Adrenal gland (tissue), 12 donors: Measurements from ENCODE around the gene HYOU1. TPM values are rescaled to one million over a fixed set of nuclear protein-coding genes. Genes with fewer than 3 reads are reported as not detected.
"Not testable (repeated sequence)": the region's sequence is repeated elsewhere in the genome, so short reads cannot be mapped to it uniquely, and the experiment has no call there.

Experiments
- DNase-seq, 7 donors: peaks; one replicate each; pipeline ENCODE4 v3.0.0-alpha.2; 2019 to 2020
- H3K27ac ChIP-seq, 5 donors: fragments of 200-600 bp; sonication (generic) in 4 of 5; 1 replicate in 3 of 5; 2 replicates in 2 of 5; pipeline versions ENCODE4 v1.5.1 to v1.8.0; 2016 to 2020; ENCODE audit warnings: mild to moderate bottlenecking in 1 of 5
- H3K27me3 ChIP-seq: fragments of 200-600 bp; 2 replicates; pipeline ENCODE4 v1.8.0; 2021
- H3K36me3 ChIP-seq, 2 donors: fragments of 200-600 bp; replicated peaks in 1 of 2; 1 replicate in 1 of 2; 2 replicates in 1 of 2; pipeline versions ENCODE4 v1.5.1 to v1.8.0; 2018 to 2022
- H3K4me1 ChIP-seq, 2 donors: fragments of 200-600 bp; replicated peaks in 1 of 2; 1 replicate in 1 of 2; 2 replicates in 1 of 2; pipeline versions ENCODE4 v1.5.1 to v1.8.0; 2018 to 2021
- H3K4me3 ChIP-seq, 4 donors: fragments of 200-600 bp; sonication (generic) in 3 of 4; one replicate each; pipeline ENCODE4 v1.5.1; 2016 to 2018
- H3K9me3 ChIP-seq, 3 donors: fragments of 200-600 bp; sonication (generic) in 1 of 3; replicated peaks in 1 of 3; 1 replicate in 2 of 3; 2 replicates in 1 of 3; pipeline versions ENCODE4 v1.5.1 to v1.8.0; 2016 to 2021
- POLR2A ChIP-seq, 2 donors: fragments of 450-650 bp; IDR thresholded peaks; one replicate each; pipeline ENCODE4 v1.6.1; 2017; ENCODE audit warnings: antibody characterized with exemption in 2 of 2, mild to moderate bottlenecking in 2 of 2, moderate library complexity in 1 of 2
- WGBS, 4 donors: extraction: QIAGEN DNeasy Blood & Tissue Kit in 2 of 4; methylation state at CpG; one replicate each; pipeline versions ENCODE4 v1.1.5 to v1.1.7; 2013 to 2017; 5-methylcytosine and 5-hydroxymethylcytosine counted together
- intact Hi-C, 2 donors: fragments of 100-400 bp; cut with DNase I; formaldehyde crosslinking; loops; one replicate each; pipeline versions ENCODE4 v1.14.1 to v1.15.0; 2022 to 2023
- polyA plus RNA-seq, 3 donors: library from polyadenylated mRNA; stranded (reverse); fragments of 200-250 nt in 2 of 3; fragments of 350-450 nt in 1 of 3; fragmentation: Illumina TruSeq in 1 of 3; extraction: RNeasy Lipid Tissue Mini Kit (QIAGEN cat#74804) in 1 of 3; gene quantifications; one replicate each; pipeline ENCODE4 v1.2.3, GENCODE V29; 2013 to 2014
- total RNA-seq, 9 donors: library from RNA; depleted of rRNA in 4 of 9; stranded (reverse); fragments of >200 nt in 4 of 9; fragments of 120-200 nt in 1 of 9; fragmentation: NEBNext Ultra II Directional in 1 of 9; extraction: Animal tissue kit (Norgen Biotek cat#: 25700) in 1 of 9; gene quantifications; one replicate each; pipeline versions ENCODE4 v1.1.0 to v1.2.4, GENCODE V29; 2013 to 2023
- TF ChIP-seq, protein P1 (sequence below), 6 experiments: fragments of 450-650 bp in 4 of 6; fragments of 200-600 bp in 2 of 6; sonication (generic) in 1 of 6; IDR thresholded peaks; 1 replicate in 5 of 6; 2 replicates in 1 of 6; pipeline versions ENCODE4 v1.5.1 to v1.8.0; 2016 to 2021; ENCODE audit warnings: antibody characterized with exemption in 6 of 6, mild to moderate bottlenecking in 2 of 6, moderate library complexity in 1 of 6
- donor health status: healthy with polysubstance abuse.
- donor health status: Bipolar disorder and iron deficiency.
- donor health status: DM: yes; HTN: yes; CAD: no.
- donor health status: DM: no; HTN: no; CAD: no.
- donor health status: DM: no; HTN: no; CAD: no.
- donor health status: DM: yes; HTN: yes; CAD: no.

The HYOU1 gene
- total and polyA plus RNA-seq, 12 donors: 43.5 to 301 (median 69.3) TPM

- intact Hi-C loops: no loop called here
- TF ChIP-seq, protein P1, sequence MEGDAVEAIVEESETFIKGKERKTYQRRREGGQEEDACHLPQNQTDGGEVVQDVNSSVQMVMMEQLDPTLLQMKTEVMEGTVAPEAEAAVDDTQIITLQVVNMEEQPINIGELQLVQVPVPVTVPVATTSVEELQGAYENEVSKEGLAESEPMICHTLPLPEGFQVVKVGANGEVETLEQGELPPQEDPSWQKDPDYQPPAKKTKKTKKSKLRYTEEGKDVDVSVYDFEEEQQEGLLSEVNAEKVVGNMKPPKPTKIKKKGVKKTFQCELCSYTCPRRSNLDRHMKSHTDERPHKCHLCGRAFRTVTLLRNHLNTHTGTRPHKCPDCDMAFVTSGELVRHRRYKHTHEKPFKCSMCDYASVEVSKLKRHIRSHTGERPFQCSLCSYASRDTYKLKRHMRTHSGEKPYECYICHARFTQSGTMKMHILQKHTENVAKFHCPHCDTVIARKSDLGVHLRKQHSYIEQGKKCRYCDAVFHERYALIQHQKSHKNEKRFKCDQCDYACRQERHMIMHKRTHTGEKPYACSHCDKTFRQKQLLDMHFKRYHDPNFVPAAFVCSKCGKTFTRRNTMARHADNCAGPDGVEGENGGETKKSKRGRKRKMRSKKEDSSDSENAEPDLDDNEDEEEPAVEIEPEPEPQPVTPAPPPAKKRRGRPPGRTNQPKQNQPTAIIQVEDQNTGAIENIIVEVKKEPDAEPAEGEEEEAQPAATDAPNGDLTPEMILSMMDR (IDR thresholded peaks at IDR 0.05): no peak
- peak; percentile 40 to 87 for TF ChIP-seq POLR2A (IDR thresholded peaks at IDR 0.05)
- peaks cover 0 to 27% of the 10 kb centered on the region in 2 donors for H3K36me3 ChIP-seq
- peak within 1 kb of the TSS; percentile 19 to 99 (median 77) for H3K4me3 ChIP-seq
- H3K4me1 ChIP-seq: peaks cover 6 to 13% of the 10 kb centered on the region in 2 donors
- no peaks in the 10 kb centered on the region for H3K9me3 ChIP-seq
- 0 to 1% (median 0%) methylated on average over 30 to 49 of the region's 49 CpGs for WGBS, 4 donors
- peak within 1 kb of the TSS; percentile 81 to 91 (median 90) for H3K27ac ChIP-seq
- H3K27me3 ChIP-seq: no peaks in the 10 kb centered on the region
- DNase-seq: peak; percentile 96 to 99 (median 98)
Observed at GRCh38 chr11:119067371-119068222, 10.6 kb upstream of the HYOU1 start, which contains the start of gene VPS11. TSS of gene VPS11 (plus strand) at chr11:119067818. CDS start at chr11:119067824, 6 bp downstream.

DNA sequence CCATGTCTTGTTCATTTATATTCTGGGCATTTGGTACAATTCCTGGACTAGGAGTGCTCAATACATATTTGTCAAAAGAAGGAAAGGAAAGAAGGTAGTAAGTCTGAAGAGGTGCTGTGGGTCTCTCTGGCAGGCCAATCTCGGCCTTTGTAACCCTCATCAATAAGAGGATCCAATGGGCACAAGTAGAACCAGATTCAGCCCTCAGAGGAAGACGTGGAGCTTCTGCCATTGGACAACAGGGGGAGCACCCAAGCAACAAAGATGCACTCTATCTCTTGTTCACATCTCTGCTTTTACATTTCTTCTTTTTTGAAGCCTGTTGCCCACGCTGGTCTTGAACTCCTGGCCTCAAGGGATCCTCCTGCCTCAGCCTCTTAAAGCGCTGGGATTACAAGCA, 8.4 kb upstream of the HYOU1 start:
- Histone ChIP-seq H3K4me1 (peaks cover 6 to 13% of the 10 kb centered on the region in 2 donors), H3K9me3 (no peaks in the 10 kb centered on the region), H3K36me3 (peaks cover 0 to 4% of the 10 kb centered on the region in 2 donors), H3K4me3 (no peak overlapping the region), H3K27ac (peak overlapping the region in 1 of 5 donors; percentile 20), H3K27me3 (no peaks in the 10 kb centered on the region)
- 77 to 87% (median 83%) methylated on average over 4 of the region's 4 CpGs for whole genome bisulfite sequencing, 4 donors
- intact Hi-C loops: no loop called here
- TF ChIP-seq, protein P1 (IDR thresholded peaks at IDR 0.05): peak in 3 of 6 experiments; percentile 12 to 23 (median 20)
- TF ChIP-seq POLR2A (IDR thresholded peaks at IDR 0.05): no peak
- DNase-seq: no peak

- TF ChIP-seq POLR2A (IDR thresholded peaks at IDR 0.05): no peak
- DNase-seq: peak; percentile 37 to 83 (median 73)
- Histone ChIP-seq H3K4me3 (no peak overlapping the region), H3K27ac (peak overlapping the region in 1 of 5 donors; percentile 47), H3K4me1 (peaks cover 6 to 10% of the 10 kb centered on the region in 2 donors), H3K9me3 (no peaks in the 10 kb centered on the region), H3K36me3 (no peaks in the 10 kb centered on the region), H3K27me3 (no peaks in the 10 kb centered on the region)
- WGBS, 4 donors: 50 to 67% (median 52%) methylated on average over 5 of the region's 5 CpGs
- intact Hi-C loops: no loop called here
Observed at GRCh38 chr11:119062779-119063178, 5.8 kb upstream of the HYOU1 start.

DNA sequence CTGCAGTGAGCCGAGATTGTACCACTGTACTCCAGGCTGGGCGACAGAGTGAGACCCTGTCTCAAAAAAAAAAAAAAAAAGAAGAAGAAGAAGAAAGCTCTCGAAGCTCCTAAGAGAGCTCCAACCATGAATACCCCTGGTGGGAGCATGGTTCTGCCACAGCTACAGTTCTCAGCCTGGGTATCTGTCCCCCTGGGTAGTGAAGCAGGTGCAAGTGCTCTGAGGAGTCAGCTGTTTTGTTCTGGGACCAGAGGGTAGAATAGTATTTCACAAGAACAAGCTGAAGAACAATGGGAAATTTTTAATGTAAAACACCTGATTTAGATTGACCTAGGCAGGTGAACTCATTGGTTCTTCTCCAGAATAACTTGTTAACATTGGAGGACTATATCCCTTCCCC, 4.3 kb upstream of the HYOU1 start:
- 82 to 100% (median 95%) methylated on average over 3 of the region's 3 CpGs for WGBS, 4 donors
- Histone ChIP-seq H3K4me1 (peaks cover 2 to 10% of the 10 kb centered on the region in 2 donors), H3K4me3 (no peak overlapping the region), H3K27me3 (no peaks in the 10 kb centered on the region), H3K36me3 (no peaks in the 10 kb centered on the region), H3K27ac (no peak overlapping the region), H3K9me3 (no peaks in the 10 kb centered on the region)
- TF ChIP-seq, protein P1 (IDR thresholded peaks at IDR 0.05): no peak
- no peak for TF ChIP-seq POLR2A (IDR thresholded peaks at IDR 0.05)
- intact Hi-C loops: no loop called here
- no peak for DNase-seq

- intact Hi-C loops: loop anchor here in 1 of 2 donors (5.0 kb wide), 1 partner anchor 42 kb away; the partner anchor contains the start of genes RPS25 and TRAPPC4
- H3K27me3 ChIP-seq, DNase-seq, H3K27ac ChIP-seq, H3K9me3 ChIP-seq, H3K4me3 ChIP-seq: not testable (repeated sequence)
- H3K4me1 ChIP-seq: peaks cover 6 to 22% of the 10 kb centered on the region in 2 donors
- H3K36me3 ChIP-seq: peaks cover 0 to 12% of the 10 kb centered on the region in 2 donors
- 87 to 90% (median 90%) methylated on average over 15 to 31 of the region's 35 CpGs; no CpG with 5 or more reads in 1 of the 4 donors for WGBS, 4 donors
Observed at GRCh38 chr11:119059128-119059527, 2.1 kb upstream of the HYOU1 start.
